Astrocyte (in vitro differentiated cells and primary cell): ENCODE results near the gene NPB. TPM values are rescaled to one million over a fixed set of nuclear protein-coding genes. Genes with fewer than 3 reads are reported as not detected.

Source experiments
- DNase-seq: peaks from one replicate; pipeline ENCODE4 v3.0.0-alpha.2; 2010; ENCODE audit warnings: low read depth
- FAIRE-seq: peaks from 2 replicates; lab custom pipeline; 2011; peaks lifted over from hg19 to GRCh38; lab: Jason Lieb, UNC
- H2AFZ ChIP-seq: 2 replicates; pipeline ENCODE4 v1.6.0; 2012; ENCODE audit warnings: low read depth, low read length, inconsistent platforms
- H3K27ac ChIP-seq: 2 replicates; pipeline ENCODE4 v1.5.1; 2011; ENCODE audit warnings: low read depth, low read length, inconsistent platforms
- H3K27me3 ChIP-seq: 2 replicates; pipeline ENCODE4 v1.6.0; 2011; ENCODE audit warnings: low read length, inconsistent platforms; ENCODE audit not compliant: insufficient read depth
- H3K36me3 ChIP-seq: 2 replicates; pipeline ENCODE4 v1.5.1; 2011; ENCODE audit warnings: low read length, inconsistent platforms; ENCODE audit not compliant: insufficient read depth
- H3K4me1 ChIP-seq: 2 replicates; pipeline ENCODE4 v1.5.1; 2011; ENCODE audit warnings: low read length, inconsistent platforms; ENCODE audit not compliant: insufficient read depth
- H3K4me2 ChIP-seq: 2 replicates; pipeline ENCODE4 v1.6.0; 2012; ENCODE audit warnings: low read length, inconsistent platforms
- H3K4me3 ChIP-seq: 2 replicates; pipeline ENCODE4 v1.5.1; 2011; ENCODE audit warnings: low read depth, mild to moderate bottlenecking, low read length, inconsistent platforms; ENCODE audit not compliant: insufficient read depth
- H3K79me2 ChIP-seq: 2 replicates; pipeline ENCODE4 v1.6.0; 2012; ENCODE audit warnings: mild to moderate bottlenecking, low read length, inconsistent platforms; ENCODE audit not compliant: insufficient read depth
- H3K9ac ChIP-seq: 2 replicates; pipeline ENCODE4 v1.6.0; 2012; ENCODE audit warnings: mild to moderate bottlenecking, low read length, inconsistent platforms
- H3K9me3 ChIP-seq: 2 replicates; pipeline ENCODE4 v1.5.1; 2012; ENCODE audit warnings: low read depth, mild to moderate bottlenecking, low read length, inconsistent platforms; ENCODE audit not compliant: insufficient read depth
- H4K20me1 ChIP-seq: 2 replicates; pipeline ENCODE4 v1.6.0; 2012; ENCODE audit warnings: low read length, inconsistent platforms; ENCODE audit not compliant: insufficient read depth
- H3K27ac Mint-ChIP-seq: one replicate; pipeline ENCODE4 v1.8.0; 2021; ENCODE audit warnings: mild to moderate bottlenecking, mixed read lengths; ENCODE audit not compliant: unreplicated experiment
- H3K27me3 Mint-ChIP-seq: one replicate; pipeline ENCODE4 v1.8.0; 2021; ENCODE audit warnings: low read depth, mixed read lengths; ENCODE audit not compliant: unreplicated experiment
- H3K36me3 Mint-ChIP-seq: one replicate; pipeline ENCODE4 v1.8.0; 2021; ENCODE audit warnings: low read depth, mixed read lengths; ENCODE audit not compliant: unreplicated experiment
- H3K4me1 Mint-ChIP-seq: one replicate; pipeline ENCODE4 v1.8.0; 2021; ENCODE audit warnings: low read depth, mixed read lengths; ENCODE audit not compliant: unreplicated experiment
- H3K4me3 Mint-ChIP-seq: one replicate; pipeline ENCODE4 v1.8.0; 2021; ENCODE audit warnings: mild to moderate bottlenecking, moderate library complexity, mixed read lengths; ENCODE audit not compliant: unreplicated experiment
- H3K9me3 Mint-ChIP-seq: one replicate; pipeline ENCODE4 v1.8.0; 2021; ENCODE audit warnings: mild to moderate bottlenecking, mixed read lengths; ENCODE audit not compliant: unreplicated experiment
- EZH2 ChIP-seq: IDR thresholded peaks from 2 replicates; pipeline ENCODE4 v1.6.1; 2012; ENCODE audit warnings: mild to moderate bottlenecking, low read length, inconsistent platforms; ENCODE audit not compliant: insufficient read depth
- total RNA-seq: library from RNA; stranded (reverse); gene quantifications from 2 replicates; pipeline ENCODE4 v1.2.1, GENCODE V29; 2021
- TF ChIP-seq, protein P1 (sequence below): IDR thresholded peaks from 2 replicates; pipeline ENCODE4 v1.5.1; 2011; ENCODE audit warnings: low read depth, mild to moderate bottlenecking, inconsistent platforms, low read length, moderate library complexity; ENCODE audit not compliant: insufficient read depth

NPB gene
- total RNA-seq, 1 donor from 2014 or later: 2.0 TPM

DNA sequence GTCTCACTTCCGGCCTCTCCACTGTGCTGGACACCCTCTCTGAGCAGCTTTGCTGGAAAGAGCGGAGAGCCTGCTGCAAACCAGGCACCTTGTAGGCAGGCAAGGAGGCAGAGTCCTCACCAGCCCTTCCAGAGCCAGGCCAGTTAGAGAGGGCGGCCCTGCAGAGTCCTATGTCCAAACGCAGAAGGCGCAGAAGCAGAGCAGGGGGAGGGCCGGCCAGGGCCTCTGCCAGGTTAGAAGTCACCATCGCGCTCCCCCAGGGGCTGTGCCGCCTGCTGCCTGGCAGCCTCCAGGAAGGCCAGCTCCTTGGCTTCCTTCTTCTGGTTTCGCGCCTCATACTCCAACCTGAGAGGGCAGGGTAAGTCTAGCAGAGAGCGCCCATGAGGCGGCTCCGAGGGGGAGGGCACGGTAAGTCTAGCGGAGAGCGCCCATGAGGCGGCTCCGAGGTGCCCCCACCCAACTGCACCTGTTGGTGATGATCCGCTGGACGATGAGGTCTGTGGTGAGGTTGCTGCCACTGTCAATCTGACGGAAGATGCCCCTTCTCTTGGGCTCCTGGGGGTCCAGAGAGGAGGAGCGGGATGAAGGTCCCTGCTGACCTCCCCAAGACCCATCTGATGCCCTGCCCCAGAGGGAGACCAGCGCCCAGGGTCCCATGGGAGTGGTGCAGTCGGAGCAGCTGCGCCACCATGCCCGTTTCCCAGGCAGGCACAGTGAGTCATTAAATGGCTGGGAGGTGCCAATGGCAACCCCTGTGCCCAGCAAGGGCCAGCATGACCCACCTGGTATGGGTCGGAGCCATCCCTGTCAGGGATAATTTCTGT, 2.8 kb downstream of the NPB start:
- H3K9ac ChIP-seq: no peak overlapping the region
- H3K9me3 Mint-ChIP-seq: no peaks in the 10 kb centered on the region

DNA sequence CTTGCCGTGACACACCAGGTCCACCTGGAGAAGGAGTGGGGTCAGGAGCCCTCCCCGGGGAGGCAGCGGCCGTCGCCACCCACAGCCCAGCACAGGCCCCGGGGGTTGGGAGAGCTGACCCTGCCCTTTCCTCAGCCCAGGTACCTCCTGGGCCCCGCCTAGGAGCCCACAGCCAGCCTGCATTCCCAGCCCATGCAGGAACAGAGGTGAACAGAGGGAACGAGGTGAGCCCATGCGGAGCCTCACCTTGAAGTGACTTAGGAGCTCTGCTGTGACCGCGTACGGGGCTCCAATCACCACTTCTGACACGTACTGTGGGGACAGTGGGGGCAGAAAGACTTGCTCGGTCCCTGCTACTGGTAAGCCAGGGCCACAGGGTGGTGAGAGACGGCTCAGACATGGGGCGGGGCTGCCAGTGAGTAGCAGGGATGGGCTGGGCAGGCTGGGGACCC, 3.4 kb downstream of the NPB start:
- H3K27me3 Mint-ChIP-seq: no peaks in the 10 kb centered on the region
- H3K36me3 Mint-ChIP-seq: peaks cover 3% of the 10 kb centered on the region
- H3K9me3 Mint-ChIP-seq: no peaks in the 10 kb centered on the region
- H3K27ac ChIP-seq: no peak overlapping the region
- H4K20me1 ChIP-seq: peaks cover 26% of the 10 kb centered on the region
- H3K4me1 ChIP-seq: peaks cover 8% of the 10 kb centered on the region
- FAIRE-seq: no peak
- peaks cover 2% of the 10 kb centered on the region for H3K4me1 Mint-ChIP-seq
- no peaks in the 10 kb centered on the region for H3K36me3 ChIP-seq
- no peak for DNase-seq
- no peak overlapping the region for H2AFZ ChIP-seq
- H3K4me3 Mint-ChIP-seq: no peak overlapping the region
- H3K27ac Mint-ChIP-seq: no peak overlapping the region
- H3K9me3 ChIP-seq: no peaks in the 10 kb centered on the region
- H3K27me3 ChIP-seq: no peaks in the 10 kb centered on the region
- no peak overlapping the region for H3K4me3 ChIP-seq
- H3K9ac ChIP-seq: no peak overlapping the region
- H3K79me2 ChIP-seq: peaks cover 6% of the 10 kb centered on the region
- no peak overlapping the region for H3K4me2 ChIP-seq
- TF ChIP-seq EZH2: no peak
- TF ChIP-seq, protein P1, sequence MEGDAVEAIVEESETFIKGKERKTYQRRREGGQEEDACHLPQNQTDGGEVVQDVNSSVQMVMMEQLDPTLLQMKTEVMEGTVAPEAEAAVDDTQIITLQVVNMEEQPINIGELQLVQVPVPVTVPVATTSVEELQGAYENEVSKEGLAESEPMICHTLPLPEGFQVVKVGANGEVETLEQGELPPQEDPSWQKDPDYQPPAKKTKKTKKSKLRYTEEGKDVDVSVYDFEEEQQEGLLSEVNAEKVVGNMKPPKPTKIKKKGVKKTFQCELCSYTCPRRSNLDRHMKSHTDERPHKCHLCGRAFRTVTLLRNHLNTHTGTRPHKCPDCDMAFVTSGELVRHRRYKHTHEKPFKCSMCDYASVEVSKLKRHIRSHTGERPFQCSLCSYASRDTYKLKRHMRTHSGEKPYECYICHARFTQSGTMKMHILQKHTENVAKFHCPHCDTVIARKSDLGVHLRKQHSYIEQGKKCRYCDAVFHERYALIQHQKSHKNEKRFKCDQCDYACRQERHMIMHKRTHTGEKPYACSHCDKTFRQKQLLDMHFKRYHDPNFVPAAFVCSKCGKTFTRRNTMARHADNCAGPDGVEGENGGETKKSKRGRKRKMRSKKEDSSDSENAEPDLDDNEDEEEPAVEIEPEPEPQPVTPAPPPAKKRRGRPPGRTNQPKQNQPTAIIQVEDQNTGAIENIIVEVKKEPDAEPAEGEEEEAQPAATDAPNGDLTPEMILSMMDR: no peak

More for the DNA sequence above, 2.8 kb downstream of the NPB start:
- Histone ChIP-seq H3K36me3 (no peaks in the 10 kb centered on the region), H3K79me2 (peaks cover 10% of the 10 kb centered on the region), H3K27me3 (no peaks in the 10 kb centered on the region), H3K4me2 (no peak overlapping the region), H3K4me1 (peaks cover 8% of the 10 kb centered on the region), H2AFZ (no peak overlapping the region), H4K20me1 (peaks cover 23% of the 10 kb centered on the region), H3K4me3 (no peak overlapping the region), H3K9me3 (no peaks in the 10 kb centered on the region), H3K27ac (no peak overlapping the region)
- H3K4me3 Mint-ChIP-seq: no peak overlapping the region
- DNase-seq (no peak), FAIRE-seq (no peak)
- TF ChIP-seq EZH2: no peak
- TF ChIP-seq, protein P1: no peak
- peaks cover 7% of the 10 kb centered on the region for H3K36me3 Mint-ChIP-seq
- H3K27me3 Mint-ChIP-seq: no peaks in the 10 kb centered on the region
- no peak overlapping the region for H3K27ac Mint-ChIP-seq
- peaks cover 2% of the 10 kb centered on the region for H3K4me1 Mint-ChIP-seq

DNA sequence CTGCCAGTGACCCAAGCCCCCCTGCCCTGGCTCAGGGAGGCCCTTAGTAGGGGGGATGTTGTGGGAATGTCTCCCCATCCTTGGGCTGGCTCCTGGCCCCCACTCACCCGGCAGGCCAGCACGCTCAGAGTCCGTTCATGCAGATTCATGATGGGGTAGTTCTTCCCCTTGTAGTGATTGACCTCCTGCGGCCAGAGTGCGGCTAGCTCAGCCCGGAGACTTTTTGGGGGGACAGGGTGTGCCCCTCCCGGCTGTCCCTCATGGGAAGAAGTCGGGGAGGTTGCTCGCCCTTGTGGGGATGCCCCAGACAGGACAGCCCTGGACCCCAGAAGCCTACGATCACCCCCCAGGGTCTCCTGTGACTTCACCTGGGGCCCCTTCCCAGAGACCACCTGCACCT, 4.0 kb downstream of the NPB start:
- DNase-seq: no peak
- Mint-ChIP-seq H3K27me3 (no peaks in the 10 kb centered on the region), H3K27ac (no peak overlapping the region), H3K9me3 (no peaks in the 10 kb centered on the region), H3K4me1 (peaks cover 2% of the 10 kb centered on the region), H3K36me3 (peaks cover 3% of the 10 kb centered on the region), H3K4me3 (no peak overlapping the region)
- Histone ChIP-seq H3K4me3 (no peak overlapping the region), H3K9ac (no peak overlapping the region), H3K27me3 (no peaks in the 10 kb centered on the region), H3K36me3 (no peaks in the 10 kb centered on the region), H3K4me1 (peaks cover 10% of the 10 kb centered on the region), H3K4me2 (no peak overlapping the region), H3K79me2 (peaks cover 4% of the 10 kb centered on the region), H4K20me1 (peaks cover 26% of the 10 kb centered on the region), H3K9me3 (no peaks in the 10 kb centered on the region), H3K27ac (no peak overlapping the region), H2AFZ (no peak overlapping the region)
- FAIRE-seq: no peak
- TF ChIP-seq EZH2: no peak
- TF ChIP-seq, protein P1: no peak
